GM19238 (cell line): ENCODE results near the gene CDYL.

Experiments
- DNase-seq: peaks from one replicate; pipeline ENCODE4 v3.0.0; 2011; ENCODE audit warnings: low spot score; ENCODE audit not compliant: insufficient read length

CDYL gene

DNA sequence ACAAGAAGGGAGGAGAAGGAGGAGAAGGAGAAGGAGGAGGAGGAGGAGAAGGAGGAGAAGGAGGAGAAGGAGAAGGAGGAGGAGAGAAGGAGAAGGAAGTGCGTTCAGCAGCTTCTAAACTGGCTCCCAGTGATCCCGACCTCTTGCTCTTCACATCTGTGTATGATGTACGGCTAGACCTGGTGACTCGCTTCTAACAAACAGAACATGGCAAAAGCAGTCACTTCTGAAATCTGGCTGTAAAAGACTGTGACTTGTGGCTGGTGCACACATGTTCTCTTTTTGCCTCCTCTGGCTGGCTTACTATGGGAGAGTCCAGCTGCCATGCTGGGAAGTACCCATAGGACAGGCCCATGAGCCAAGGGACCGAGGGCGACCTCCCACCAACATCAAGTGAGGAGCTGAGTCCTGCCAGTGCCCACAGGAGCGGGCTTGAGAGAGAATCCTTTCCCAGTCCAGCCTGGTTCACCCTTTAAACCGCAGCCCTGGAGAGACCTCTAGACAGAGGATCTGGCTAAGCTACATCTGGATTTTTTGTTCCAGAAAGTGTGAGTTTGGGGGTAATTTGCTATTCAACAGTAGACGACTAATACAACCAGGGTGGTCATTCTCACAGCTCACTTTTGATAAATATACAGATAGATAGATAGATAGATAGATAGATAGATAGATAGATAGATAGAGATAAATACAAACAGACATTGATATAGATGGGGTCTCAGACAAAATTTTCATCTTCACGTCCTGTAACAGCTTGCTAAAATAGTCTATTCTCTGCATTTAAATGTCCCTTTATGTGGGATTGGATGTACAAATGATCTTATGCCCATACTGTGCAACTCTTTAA lies 185.3 kb downstream of the CDYL start:
- DNase-seq, result no peak

- DNase-seq, result no peak
Observed at GRCh38 chr6:4962905-4963304, 186.7 kb downstream of the CDYL start.

DNA sequence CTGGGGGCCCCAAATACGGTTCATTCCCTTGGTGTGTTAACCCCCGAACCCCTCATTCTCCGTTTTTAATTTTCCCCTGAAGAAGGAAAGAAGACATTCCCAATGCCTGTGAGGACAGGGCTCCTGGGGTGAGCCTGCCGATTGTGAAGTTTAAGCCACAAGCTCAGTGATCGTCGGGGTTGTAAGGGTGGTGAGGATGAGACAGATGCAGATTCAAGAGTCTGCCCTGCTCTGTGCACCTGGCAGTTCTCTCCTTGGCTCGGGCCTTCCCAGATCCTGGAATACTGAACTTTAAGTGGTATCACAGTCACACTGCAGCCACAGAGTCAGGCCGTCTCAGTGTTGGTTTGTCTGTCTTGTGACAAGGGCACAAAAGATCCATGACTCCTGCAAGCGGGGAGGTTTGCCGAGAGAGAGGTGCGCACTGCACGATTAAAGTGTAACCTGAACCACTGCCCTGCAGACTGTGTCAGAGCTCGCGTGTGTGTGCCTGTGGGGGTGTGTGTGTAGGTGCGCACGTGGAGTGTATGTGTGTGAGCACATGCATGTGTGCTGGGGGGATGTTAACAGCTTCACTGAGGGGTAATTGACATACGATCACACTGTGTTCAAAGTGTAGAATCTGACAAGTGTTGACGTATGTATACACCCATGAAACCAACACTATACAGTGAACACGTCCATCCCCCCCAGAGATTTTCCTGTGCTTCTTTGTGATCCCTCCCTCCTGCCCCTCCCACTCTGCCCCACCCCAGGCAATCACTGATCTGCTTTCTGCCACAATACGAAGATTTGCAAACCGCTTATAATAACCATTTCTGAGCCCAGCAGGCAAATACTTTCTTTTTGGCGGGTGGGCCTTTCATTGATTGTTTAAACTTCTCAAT lies 188.7 kb downstream of the CDYL start:
- no peak for DNase-seq

GRCh38 chr6:4965562-4966389 lies 189.6 kb downstream of the CDYL start:
- DNase-seq, result no peak

GRCh38 chr6:4967301-4968030 lies 191.3 kb downstream of the CDYL start:
- no peak for DNase-seq

GRCh38 chr6:4969609-4970285 lies 193.5 kb downstream of the CDYL start:
- no peak for DNase-seq

DNA sequence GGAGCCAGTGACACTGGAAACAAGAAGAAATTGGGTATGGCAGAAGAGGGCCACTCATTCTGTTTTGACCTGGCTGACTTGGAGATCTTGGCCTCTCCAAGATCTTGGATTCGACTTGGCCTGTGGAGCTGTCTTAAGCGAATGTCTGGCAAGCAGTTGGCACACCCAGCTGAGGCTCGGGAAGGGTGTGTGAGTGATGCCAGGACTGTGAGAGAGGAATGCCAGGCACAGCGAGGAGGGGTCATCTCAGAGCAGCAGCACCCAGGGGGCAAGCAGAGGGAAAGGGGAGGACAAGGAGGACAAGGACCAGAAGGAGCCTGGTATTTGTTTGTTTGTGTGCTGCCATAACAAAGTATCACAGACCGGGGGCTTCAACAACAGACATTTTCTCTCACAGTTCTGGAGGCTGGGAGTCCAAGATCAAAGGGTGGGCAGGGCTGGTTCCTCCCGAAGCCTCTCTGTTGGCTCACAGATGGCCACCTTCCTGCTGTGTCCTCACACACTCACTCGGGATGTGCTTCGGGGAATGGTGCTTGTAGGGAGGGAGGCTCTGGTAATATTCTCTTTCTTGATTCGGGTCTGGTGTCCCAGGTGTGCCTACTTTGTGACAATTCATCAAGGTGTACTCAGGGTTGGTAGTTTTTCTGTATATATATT lies 194.7 kb downstream of the CDYL start:
- no peak for DNase-seq

GRCh38 chr6:4971851-4972250 lies 195.6 kb downstream of the CDYL start:
- DNase-seq, result no peak

DNA sequence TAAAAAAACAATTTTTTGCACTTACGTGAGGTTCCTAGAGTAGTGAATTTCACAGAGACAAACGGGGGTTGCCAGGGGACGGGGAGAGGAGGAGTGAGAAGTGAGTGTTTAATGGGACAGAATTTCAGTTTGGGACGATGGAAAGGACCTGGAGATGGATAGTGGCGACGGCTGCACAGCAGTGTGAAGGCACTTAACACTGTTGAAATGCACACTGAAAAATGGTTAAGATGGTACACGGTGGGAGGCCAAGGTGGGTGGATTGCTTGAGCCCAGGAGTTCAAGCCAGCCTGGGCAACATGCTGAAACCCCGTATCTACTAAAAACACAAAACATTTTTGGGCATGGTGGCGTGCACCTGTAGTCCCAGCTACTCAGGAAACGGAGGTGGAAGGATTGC lies 196.2 kb downstream of the CDYL start:
- no peak for DNase-seq

DNA sequence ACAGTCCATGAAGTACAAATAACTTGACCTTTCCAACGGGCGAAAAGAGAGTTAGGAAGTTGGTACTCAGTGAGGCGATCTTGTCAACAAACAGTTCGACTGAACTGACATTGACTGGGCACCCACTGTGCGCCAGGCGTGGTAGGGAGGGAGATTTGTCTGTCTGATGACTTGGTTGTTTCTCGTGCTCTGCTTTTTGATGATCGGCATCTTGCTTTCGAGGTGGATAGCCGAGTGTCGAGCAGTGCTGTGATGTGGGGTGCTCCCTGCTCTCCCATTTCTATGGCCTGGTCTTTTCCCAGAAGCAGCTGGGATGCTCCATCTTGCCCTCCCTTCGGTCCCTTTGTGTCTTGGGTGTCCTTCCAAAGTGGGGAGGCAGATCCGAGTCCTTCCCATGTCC lies 197.2 kb downstream of the CDYL start:
- DNase-seq, result no peak

- DNase-seq, result no peak
Observed at GRCh38 chr6:4973982-4974745, 198.0 kb downstream of the CDYL start.

- no peak for DNase-seq
Observed at GRCh38 chr6:4974962-4975361, 198.8 kb downstream of the CDYL start.

- DNase-seq, result no peak
Observed at GRCh38 chr6:4975506-4975905, 199.3 kb downstream of the CDYL start.

DNA sequence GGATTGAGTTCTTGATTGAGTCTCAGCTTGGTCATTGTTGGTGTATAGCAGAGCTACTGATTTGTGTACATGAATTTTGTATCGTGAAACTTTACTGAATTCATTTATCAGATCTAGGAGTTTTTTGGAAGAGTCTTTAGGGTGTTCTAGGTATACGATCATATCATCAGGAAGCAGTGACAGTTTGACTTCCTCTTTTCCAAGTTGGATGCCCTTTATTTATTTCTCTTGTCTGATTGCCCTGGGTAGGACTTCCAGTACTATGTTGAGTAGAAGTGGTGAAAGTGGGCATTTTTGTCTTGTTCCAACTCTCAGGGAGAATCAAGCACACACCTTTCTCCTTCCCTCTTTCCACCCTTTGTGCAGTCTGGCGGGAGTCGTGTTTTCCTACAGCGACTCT lies 201.3 kb downstream of the CDYL start:
- no peak for DNase-seq

GRCh38 chr6:4979426-4979825 lies 203.2 kb downstream of the CDYL start:
- DNase-seq, result no peak

GRCh38 chr6:4981761-4982160 lies 205.6 kb downstream of the CDYL start:
- no peak for DNase-seq

DNA sequence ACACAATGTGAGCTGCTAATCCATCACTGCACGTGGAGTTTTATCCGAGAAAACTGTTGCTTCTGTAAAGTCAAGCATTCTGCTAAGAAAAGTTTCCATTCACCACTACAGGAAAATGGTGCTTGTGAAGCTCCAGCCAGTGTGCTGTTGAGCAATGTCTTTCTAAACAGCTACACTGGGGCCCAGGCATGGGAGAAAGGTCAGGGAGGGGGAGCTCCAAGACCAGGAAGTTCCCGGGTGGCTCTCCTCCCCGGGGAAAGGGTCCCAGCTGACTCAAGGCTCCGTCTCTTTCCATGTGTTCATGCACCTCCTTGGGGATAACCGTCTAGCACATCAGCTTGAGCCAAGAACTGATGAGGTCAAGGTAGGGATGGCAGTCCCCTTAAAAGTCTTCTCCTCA lies 207.1 kb downstream of the CDYL start:
- no peak for DNase-seq

- DNase-seq, result no peak
Observed at GRCh38 chr6:4986999-4987398, 210.8 kb downstream of the CDYL start.

DNA sequence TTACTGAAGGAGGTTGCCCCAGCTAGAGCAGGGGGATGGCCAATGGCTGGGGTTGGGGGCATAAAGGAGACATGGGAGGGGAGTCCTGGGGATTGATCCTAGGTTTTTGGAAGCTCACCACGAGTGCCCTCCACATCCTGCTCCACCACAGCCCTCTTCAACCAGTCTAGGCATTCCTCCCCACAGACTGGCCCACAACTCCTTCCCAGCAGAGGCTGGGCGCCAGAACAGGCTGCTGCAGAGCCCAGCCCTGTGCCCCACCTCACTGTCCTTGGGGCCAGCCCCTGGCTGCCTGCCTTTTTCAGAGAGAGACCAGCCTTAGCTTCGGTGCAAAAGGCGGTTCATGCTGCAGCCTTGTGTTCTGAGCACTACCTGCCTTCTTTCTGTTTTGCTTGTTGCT lies 211.2 kb downstream of the CDYL start:
- DNase-seq, result no peak
